Measurements from ENCODE around the gene HTR1A. TPM values are rescaled to one million over a fixed set of nuclear protein-coding genes. Genes with fewer than 3 reads are reported as not detected.

HTR1A gene
- not detected in 2 replicates for total RNA-seq (2014; rRNA removed; shearing (Covaris generic); ENCODE audit: low replicate concordance)

GRCh38 chr5:63962279-63962678, at the start of gene HTR1A:
Gene HTR1A (minus strand): TSS chr5:63962445. CDS start chr5:63961719, 726 bp downstream.
- in situ Hi-C loops (cut with HindIII; ENCODE audit: low pct_unique_long_range_greater_than_20kb, low sequenced_read_pairs): no loop called here
- no peak for DNase-seq (ENCODE audit: low read depth)

GRCh38 chr5:64003966-64004365, 41.7 kb upstream of the HTR1A start:
- DNase-seq (ENCODE audit: low read depth): no peak
- in situ Hi-C loops (cut with HindIII; ENCODE audit: low pct_unique_long_range_greater_than_20kb, low sequenced_read_pairs): no loop called here

- in situ Hi-C loops (cut with HindIII; ENCODE audit: low pct_unique_long_range_greater_than_20kb, low sequenced_read_pairs): no loop called here
- no peak for DNase-seq (ENCODE audit: low read depth)
Observed at GRCh38 chr5:64000096-64000495, 37.9 kb upstream of the HTR1A start.

GRCh38 chr5:63987053-63987452, 24.8 kb upstream of the HTR1A start:
- no peak for DNase-seq (ENCODE audit: low read depth)
- in situ Hi-C loops (cut with HindIII; ENCODE audit: low pct_unique_long_range_greater_than_20kb, low sequenced_read_pairs): no loop called here

- in situ Hi-C loops (cut with HindIII; ENCODE audit: low pct_unique_long_range_greater_than_20kb, low sequenced_read_pairs): no loop called here
- no peak for DNase-seq (ENCODE audit: low read depth)
Observed at GRCh38 chr5:63981864-63982263, 19.6 kb upstream of the HTR1A start.

- DNase-seq (ENCODE audit: low read depth): no peak
- in situ Hi-C loops (cut with HindIII; ENCODE audit: low pct_unique_long_range_greater_than_20kb, low sequenced_read_pairs): no loop called here
Observed at GRCh38 chr5:63963926-63964325, 1.7 kb upstream of the HTR1A start.

GRCh38 chr5:63963080-63963735, 963 bp upstream of the HTR1A start:
- peak; percentile 48 for DNase-seq (ENCODE audit: low read depth)
- in situ Hi-C loops (cut with HindIII; ENCODE audit: low pct_unique_long_range_greater_than_20kb, low sequenced_read_pairs): no loop called here

- in situ Hi-C loops (cut with HindIII; ENCODE audit: low pct_unique_long_range_greater_than_20kb, low sequenced_read_pairs): no loop called here
- DNase-seq (ENCODE audit: low read depth): no peak
Observed at GRCh38 chr5:63961598-63962161, 565 bp downstream of the HTR1A start.

- in situ Hi-C loops (cut with HindIII; ENCODE audit: low pct_unique_long_range_greater_than_20kb, low sequenced_read_pairs): no loop called here
- DNase-seq (ENCODE audit: low read depth): no peak
Observed at GRCh38 chr5:63961125-63961597, 1.1 kb downstream of the HTR1A start.

GRCh38 chr5:63960646-63961045, 1.6 kb downstream of the HTR1A start:
- no peak for DNase-seq (ENCODE audit: low read depth)
- in situ Hi-C loops (cut with HindIII; ENCODE audit: low pct_unique_long_range_greater_than_20kb, low sequenced_read_pairs): no loop called here

- in situ Hi-C loops (cut with HindIII; ENCODE audit: low pct_unique_long_range_greater_than_20kb, low sequenced_read_pairs): no loop called here
- DNase-seq (ENCODE audit: low read depth): no peak
Observed at GRCh38 chr5:63959177-63959982, 2.9 kb downstream of the HTR1A start.

- in situ Hi-C loops (cut with HindIII; ENCODE audit: low pct_unique_long_range_greater_than_20kb, low sequenced_read_pairs): no loop called here
- DNase-seq (ENCODE audit: low read depth): no peak
Observed at GRCh38 chr5:63958654-63959053, 3.6 kb downstream of the HTR1A start.

GRCh38 chr5:63957617-63958016, 4.6 kb downstream of the HTR1A start:
- DNase-seq (ENCODE audit: low read depth): no peak
- in situ Hi-C loops (cut with HindIII; ENCODE audit: low pct_unique_long_range_greater_than_20kb, low sequenced_read_pairs): no loop called here

- DNase-seq (ENCODE audit: low read depth): no peak
- in situ Hi-C loops (cut with HindIII; ENCODE audit: low pct_unique_long_range_greater_than_20kb, low sequenced_read_pairs): no loop called here
Observed at GRCh38 chr5:63953217-63953616, 9.0 kb downstream of the HTR1A start.

GRCh38 chr5:63935103-63935502, 27.1 kb downstream of the HTR1A start:
- DNase-seq (ENCODE audit: low read depth): no peak
- in situ Hi-C loops (cut with HindIII; ENCODE audit: low pct_unique_long_range_greater_than_20kb, low sequenced_read_pairs): no loop called here

- in situ Hi-C loops (cut with HindIII; ENCODE audit: low pct_unique_long_range_greater_than_20kb, low sequenced_read_pairs): no loop called here
- no peak for DNase-seq (ENCODE audit: low read depth)
Observed at GRCh38 chr5:63931836-63932235, 30.4 kb downstream of the HTR1A start.

- in situ Hi-C loops (cut with HindIII; ENCODE audit: low pct_unique_long_range_greater_than_20kb, low sequenced_read_pairs): no loop called here
- no peak for DNase-seq (ENCODE audit: low read depth)
Observed at GRCh38 chr5:63928451-63928850, 33.8 kb downstream of the HTR1A start.

- DNase-seq (ENCODE audit: low read depth): no peak
- in situ Hi-C loops (cut with HindIII; ENCODE audit: low pct_unique_long_range_greater_than_20kb, low sequenced_read_pairs): no loop called here
Observed at GRCh38 chr5:63923914-63924313, 38.3 kb downstream of the HTR1A start.

GRCh38 chr5:63919763-63920478, 42.3 kb downstream of the HTR1A start:
- DNase-seq (ENCODE audit: low read depth): no peak
- in situ Hi-C loops (cut with HindIII; ENCODE audit: low pct_unique_long_range_greater_than_20kb, low sequenced_read_pairs): no loop called here

Measured in Caki2 (cell line).